CD4-positive, alpha-beta T cell treated with Interleukin-15 for 4 hours (primary cell): Measurements from ENCODE around the gene CHD9.
"Not testable (repeated sequence)": the region's sequence is repeated elsewhere in the genome, so short reads cannot be mapped to it uniquely, and the experiment has no call there.

Experiments used
- DNase-seq: peaks from one replicate; pipeline ENCODE4 v3.0.0-alpha.2; 2020; ENCODE audit warnings: low spot score

The CHD9 gene

DNA sequence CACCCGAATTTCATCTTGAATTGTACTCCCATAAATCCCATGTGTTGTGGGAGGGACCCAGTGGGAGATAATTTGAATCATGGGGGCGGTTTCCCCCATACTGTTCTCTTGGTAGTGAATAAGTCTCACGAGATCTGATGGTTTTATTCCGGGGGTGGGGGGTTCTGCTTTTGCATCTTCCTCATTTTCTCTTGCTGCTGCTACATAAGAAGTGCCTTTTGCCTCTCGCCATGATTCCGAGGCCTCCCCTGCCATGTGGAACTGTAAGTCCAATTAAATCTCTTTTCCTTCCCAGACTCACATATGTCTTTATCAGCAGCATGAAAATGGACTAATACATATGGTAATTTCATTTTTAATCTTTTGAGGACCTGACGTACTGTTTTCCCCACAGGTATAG is 20.7 kb downstream of the CHD9 start:
- DNase-seq, result not testable (repeated sequence)

DNA sequence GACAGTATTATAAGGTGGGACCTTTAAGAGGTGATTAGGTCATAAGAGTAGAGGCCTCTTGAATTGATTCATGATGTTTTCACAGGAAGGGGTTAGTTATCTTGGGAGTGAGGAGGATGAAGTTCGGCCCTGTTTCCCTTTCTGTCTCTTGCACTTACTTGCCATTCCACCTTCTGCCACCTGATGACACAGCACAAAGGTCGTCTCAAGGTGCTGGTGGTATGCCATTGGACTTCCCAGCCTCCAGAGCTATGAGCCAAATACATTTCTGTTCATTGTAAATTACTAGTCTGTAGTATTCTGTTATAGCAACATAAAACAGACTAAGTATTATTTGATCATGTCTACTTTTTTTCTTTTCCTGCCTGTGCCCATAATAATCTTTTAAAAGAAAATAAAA is 23.5 kb downstream of the CHD9 start:
- DNase-seq, result no peak

DNA sequence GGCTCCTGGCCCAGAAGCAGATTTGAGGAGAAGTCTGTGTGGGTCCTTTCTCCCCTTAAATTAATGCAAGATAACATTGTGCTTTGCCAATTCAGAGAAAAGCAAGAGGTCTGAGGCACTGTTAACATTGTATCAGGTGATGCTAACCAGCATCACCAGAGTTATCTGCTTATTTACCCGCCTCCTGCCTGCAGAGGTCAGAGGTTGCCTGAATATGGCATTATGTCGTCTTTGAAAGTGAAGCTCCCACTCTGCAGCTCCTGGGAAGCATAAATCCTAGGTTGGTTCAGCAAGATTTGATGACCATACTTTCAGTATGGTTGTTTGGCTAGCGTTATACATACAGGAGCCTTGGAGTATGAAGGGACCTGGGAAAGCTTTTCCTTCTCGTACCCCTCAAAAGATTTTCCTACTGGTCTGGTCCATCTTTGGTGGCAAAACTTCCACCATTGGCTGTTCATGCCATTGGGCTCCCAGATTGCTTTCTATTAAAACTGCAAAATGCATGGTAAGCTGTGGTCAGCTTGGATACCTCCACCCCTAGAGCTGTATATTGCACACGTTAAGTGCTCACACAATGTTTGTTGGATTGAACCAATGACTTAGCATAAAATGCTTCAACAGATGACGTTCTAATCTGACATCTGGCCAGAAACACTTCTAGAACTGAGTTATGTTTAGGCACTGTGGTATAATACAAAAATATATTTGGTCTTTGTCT is 24.1 kb downstream of the CHD9 start:
- DNase-seq, result no peak

DNA sequence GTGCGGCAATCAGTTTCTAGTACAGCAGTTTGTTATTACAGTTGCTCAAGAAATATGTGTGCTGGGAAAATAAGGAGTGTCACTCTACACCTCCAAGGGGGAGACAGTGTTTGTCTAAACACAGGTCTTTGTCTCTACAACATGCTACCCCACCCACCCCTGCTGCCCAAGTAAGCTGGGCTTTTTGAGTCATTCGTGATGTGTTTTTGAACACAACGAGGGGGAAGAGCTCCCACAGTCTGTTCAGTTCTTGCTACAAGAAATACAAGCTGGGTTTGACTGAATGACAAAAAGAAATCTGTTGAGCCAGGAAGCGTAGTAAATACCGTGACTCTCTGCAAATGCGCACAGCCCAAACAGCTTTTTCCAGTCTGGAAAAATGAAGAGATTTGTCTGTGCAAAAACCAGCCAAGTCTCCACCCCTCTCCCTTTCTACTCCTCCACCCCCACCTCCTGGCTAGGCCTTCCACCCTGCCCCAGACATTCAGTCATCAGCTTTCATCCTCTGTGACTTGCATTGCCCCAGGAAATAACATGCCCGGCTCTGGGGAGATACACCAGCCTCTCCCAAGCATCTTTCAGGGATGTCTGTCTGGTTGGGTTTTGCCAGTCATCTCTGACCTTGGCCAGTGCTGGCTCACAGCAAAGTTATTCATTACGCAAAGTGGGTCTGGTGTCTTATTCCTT is 25.7 kb downstream of the CHD9 start:
- DNase-seq, result no peak

DNA sequence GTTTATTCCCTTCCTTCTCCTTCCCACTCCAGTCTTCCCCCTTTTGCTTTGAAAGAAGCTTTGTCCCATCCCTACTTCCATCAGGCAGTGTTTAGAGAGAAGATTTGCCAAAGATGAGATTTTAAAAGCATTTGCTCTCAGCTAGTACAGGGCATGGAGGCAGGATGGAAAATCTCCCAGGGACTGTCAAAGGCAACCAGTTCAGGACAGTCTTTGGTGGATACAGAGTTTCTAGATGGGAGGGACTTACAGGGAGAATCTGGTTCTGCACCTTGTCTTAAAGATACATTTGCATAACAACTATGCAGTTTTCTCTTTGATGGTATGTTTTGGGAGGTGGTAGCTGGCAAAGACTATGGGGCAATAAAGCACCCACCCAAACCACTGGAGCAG is 26.2 kb downstream of the CHD9 start:
- no peak for DNase-seq

DNA sequence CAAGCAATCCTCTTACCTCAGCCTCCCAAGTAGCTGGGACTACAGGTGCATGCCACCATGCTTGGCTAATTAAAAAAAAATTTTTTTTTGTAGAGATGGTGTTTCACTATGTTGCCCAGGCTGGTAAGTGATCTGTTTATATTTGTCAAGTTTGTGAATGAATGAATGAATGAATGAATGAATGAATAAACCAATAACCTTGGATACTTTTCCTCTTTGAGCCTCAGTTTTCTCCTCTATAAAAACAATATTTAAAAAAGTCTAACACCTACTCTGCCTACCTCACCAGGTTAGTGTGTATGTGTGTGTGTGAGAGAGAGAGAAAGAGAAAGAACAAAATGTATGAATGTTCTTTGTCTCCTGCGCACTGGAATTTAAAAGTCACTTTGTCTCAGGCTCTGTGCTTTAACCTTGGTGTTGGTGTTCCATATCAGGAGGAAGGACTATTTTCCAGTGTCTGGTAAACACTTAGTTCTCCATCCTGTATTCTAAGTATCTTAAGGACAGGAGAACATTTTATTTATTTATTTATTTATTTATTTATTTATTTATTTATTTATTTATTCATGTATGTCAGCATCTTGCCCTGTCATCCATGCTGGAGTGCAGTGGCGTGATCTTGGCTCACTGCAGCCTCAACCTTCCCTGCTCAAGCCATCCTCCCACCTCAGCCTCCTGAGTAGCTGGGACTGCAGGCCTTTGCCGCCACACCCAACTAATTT is 27.1 kb downstream of the CHD9 start:
- DNase-seq, result no peak

DNA sequence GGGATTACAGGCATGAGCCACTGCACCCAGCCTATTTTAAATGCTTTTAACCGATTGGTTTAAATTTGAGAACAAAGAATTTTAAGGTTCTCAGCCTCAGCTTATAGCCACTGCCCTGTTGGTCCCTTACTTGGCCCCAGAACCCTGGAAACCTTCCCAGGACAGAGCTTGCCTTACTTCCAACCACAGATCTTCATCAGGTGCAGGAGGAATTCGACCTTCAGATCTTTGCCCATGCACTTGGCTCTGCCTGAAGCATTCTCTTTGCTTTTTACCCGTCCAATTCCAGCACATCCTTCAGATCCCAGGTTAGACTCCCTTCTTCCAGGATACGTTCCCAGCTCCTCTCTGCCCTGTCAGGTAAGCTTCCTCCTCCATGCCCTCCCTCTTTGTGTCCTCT is 27.7 kb downstream of the CHD9 start:
- no peak for DNase-seq

DNA sequence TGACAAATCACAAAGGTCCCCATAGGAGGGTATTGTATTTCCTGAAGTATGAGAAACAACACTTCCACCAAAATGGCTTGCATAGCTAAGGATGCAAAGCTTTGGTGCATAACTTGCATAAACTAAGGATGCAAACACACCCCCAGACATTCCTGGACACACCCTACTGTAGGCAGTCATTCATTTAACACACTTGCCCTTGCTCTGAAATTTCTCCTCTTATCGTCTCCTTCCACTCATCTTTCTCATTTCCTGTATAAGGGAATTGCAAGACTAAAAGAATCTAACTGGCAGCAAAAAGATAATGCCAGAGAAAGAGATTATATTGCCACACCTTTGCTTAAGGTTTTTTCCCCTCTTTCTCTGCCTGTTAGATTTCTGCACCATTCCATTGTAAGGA is 28.3 kb downstream of the CHD9 start:
- no peak for DNase-seq

DNA sequence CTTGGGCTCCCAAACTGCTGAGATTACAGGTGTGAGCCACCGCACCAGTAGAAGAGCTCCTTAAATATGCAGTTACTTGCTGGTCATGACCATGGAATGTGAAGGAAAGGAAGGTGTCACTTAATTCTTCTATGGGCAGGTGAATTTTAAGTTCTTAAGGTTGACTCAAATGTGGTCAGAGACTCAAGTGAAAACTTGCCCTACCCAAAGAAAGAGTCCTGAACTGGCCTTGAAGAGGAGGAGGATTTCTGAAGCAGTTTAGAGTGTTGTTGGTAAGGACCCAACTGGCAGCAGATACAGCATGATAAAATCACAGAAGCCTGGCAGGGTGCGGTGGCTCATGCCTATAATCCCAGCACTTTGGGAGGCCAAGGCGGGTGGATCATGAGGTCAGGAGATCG is 29.4 kb downstream of the CHD9 start:
- no peak for DNase-seq

DNA sequence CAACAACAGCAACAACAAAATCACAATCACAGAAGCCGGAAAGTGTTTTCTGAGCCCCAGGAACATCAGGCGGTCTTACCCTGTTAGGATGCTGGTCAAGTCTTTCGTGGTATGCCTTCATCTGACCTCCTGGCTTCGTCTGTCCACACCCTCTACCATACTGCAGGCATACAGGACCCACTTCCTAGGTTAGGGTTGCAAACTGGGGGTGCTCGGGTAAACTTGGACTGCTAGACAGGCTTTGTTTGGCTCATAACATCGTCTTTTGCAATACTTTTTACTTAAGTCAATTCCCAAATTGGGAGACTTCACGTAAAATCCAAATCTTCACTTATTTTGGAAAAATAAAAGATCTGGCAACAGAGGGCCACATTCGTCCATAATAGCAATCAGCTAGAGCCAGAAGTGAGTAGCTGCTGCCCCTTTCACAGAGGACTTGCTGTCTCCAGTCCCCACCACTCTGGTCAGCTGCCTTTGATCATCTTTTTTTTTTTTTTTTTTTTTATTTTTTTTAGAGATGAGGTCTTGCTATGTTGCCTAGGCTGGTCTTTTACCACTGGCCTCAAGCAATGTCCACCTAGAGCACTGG is 30.0 kb downstream of the CHD9 start:
- no peak for DNase-seq

DNA sequence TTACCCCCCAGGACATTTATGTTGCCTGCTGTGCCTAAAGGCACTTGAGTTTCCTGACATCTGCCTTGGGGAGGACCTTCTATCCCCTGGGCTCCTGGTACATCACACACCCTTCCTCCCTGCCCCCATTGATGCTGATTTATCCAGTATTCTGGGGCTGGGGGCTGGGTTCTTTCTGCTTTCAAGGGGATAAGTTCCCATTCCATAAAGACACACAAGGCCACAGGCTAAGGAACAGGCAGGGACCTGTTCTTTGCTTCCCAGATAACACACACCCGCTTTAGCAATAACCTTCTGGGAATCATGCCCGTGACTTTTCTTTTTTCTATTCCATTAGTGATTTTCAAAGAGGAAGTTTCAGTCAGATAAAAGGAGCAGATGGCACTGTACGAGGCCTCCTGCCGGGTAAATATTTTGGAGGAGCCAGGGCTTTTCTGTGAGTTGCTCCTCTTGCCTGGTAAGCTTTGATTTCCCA is 30.6 kb downstream of the CHD9 start:
- DNase-seq, result no peak

DNA sequence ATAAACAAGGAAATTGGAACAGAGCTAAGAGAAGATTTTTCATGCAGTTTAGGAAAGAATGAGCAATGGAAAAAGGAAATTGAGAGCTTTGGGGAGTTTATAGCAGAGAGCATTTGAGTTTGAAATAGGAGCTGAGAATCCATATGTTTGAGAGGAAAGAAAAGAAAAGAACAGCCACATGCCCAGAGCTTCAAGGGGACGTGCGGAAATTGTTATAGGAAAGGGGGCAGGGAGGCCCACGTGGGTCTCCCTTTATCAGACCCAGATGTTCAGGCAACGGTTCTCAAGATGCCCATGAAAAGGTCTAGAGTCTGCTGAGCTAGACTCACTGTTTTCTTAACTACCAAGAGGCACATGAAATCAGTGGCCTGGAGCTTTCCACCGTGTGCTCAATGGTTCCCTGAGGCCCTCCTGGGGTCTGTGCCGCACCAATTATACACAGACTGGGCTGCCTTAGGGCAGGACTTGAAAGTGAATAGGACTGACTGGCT is 31.2 kb downstream of the CHD9 start:
- DNase-seq, result no peak

DNA sequence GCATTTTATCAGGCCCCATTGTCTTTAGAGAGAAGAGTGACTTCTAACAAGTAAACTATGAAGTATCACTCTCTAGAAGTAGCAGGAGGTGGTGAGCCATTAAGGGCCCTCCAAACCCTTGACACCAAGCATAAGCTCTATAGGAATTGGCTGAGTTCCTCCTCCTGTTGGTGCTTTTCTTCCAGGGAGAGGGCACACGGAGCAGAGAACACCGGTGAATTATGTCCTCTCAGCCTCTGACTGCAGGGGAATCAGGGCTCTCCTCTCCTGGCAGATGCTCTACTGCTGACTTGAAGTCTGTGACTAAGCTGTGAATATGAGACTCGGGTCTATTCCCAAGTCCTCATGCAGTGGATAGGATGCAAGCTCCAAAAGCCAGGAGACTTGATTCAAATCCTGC is 32.3 kb downstream of the CHD9 start:
- DNase-seq, result no peak

DNA sequence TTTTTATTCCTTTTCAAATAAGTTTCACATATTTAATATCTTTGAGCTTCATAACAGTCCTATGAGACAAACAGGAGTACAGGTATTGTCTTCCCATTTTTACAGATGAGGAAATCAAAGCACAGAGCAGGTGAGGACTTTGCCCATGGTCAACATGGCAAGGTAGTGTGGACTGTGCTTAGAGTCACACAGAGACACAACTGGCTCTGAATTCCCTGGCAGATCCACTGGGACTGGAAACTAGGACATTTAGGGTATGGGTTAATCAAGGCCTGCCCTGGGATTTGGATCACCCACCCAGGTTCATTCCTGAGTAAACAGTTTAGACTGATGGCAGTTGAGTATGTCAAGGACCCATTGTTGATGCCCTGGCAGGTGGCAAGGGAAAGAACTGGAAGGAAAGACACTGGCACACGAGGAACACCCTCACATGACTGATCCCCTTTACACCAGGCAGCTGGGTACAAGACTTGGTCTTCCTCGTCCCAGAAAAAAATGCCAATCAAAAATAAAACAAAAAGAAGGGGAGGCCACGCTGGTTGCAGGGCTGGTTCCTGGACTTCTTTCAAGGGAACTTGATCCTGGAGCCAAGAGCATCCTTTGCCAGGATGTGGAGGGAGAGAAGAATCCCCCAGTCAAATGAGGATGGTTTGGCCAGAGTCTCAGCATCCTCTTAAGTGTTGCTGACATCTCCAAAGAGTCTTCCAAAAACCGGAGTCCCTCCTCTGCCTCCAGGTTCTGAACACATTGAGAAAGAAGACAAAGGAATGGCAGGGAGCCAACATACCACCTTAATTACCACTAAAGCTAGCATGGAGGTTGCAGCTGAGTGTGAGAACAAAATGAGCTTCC is 34.9 kb downstream of the CHD9 start:
- no peak for DNase-seq

DNA sequence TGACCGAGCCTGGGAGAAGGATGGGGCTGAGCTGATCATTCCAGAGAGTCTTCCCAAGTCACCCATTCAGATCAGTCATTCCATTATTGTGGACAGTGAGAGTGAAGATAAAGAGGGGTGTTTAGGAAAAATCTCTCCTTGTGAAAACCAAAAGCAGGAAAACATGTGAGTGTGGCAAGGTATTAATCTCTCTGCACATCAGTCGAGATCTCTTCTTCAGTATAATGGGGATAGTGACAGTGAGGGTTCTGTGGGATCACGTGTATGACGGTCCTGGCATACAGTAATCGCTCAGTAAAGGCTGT is 35.4 kb downstream of the CHD9 start:
- DNase-seq, result no peak

DNA sequence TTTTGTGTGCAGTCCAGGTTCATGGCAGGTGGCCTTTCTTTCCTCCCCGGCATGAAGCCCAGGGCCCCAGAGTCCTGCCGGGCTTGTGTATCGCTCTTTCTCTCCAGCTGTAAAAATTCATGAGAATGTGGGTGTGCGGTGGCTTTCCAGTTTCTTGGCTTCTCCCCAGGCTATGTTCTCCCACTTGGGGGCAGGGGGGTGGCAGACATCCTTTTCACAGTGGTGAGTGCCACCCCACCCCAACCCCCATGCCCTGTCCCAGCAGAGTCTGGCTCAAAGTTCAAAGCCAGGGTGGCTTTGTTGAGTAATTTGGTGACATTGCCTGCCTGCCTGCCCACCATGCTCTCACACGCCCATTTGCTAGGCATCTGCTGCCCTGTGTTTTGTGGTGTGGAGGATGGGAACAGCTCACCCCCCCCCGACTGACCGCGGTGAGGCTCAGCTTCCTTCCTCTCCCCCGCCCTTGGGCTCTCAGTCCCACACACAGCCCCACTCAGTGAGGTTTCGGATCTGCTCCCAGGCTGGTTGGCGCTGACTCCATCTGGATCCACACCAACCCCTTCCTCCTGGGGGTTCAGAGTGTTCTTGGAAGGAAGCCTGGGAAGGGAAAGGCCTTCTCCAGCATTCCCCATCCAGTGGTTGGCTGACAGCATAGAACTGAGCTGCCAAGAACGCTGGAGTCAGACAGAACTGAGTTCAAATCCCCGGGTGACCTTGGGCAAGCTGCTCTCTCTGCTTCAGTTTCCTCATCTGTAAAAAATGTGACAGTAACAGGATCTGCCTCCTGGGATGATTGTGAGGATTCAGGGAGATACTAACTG is 36.0 kb downstream of the CHD9 start:
- no peak for DNase-seq

DNA sequence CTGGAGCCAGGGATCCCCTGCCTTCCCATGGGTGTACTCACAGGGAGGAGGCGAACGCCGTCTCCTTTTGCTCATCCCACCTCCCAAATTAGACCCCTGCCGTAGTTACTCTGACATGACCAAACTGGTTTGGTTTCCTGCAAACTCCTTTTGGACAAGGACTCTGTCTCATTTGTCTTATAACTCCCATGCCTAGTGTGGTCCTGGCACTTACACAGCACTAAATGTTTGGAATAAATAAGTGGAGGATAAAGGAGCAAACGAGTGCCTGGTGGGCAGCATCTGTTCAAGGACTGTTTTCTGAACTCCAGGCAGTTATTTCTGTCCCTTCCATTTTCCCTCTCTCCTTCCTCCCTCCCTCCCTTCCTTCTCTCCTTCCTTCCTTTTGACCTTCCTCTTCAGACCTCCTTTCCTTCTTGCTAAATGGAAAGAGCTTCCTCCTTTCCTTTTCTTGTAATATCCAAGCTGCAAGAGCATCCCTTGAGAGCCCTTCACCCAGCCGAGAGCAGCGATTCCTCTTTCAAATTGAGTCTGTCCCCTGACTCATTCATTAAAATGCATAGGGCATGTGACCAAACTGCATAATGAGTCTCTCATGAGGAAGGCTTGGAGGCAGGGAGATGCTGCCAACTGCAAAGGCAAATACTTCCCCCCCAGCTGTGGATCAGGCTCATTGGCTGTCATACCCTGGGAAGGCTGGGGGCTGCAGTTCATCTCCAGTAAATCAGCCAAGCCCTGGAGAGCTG is 36.8 kb downstream of the CHD9 start:
- peak; percentile 7 for DNase-seq

DNA sequence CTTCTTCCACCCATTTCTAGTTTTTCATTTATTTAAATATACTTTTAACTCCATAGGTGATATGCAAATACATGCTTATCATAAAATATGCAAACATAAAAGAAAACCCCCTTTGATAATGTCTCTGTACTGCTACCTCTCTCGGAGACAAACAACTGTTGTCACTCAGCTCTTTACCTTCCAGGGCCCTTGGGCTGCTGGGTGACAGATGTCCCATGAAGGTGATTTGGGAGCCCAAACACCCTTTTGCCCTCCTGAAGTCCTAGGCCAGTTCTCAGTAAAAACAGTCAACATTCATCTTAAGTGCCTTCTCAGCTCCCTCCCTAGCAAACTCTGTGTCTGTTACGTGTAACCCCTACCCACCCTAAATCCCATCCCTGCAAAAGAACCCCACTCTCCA is 37.5 kb downstream of the CHD9 start:
- DNase-seq, result no peak

DNA sequence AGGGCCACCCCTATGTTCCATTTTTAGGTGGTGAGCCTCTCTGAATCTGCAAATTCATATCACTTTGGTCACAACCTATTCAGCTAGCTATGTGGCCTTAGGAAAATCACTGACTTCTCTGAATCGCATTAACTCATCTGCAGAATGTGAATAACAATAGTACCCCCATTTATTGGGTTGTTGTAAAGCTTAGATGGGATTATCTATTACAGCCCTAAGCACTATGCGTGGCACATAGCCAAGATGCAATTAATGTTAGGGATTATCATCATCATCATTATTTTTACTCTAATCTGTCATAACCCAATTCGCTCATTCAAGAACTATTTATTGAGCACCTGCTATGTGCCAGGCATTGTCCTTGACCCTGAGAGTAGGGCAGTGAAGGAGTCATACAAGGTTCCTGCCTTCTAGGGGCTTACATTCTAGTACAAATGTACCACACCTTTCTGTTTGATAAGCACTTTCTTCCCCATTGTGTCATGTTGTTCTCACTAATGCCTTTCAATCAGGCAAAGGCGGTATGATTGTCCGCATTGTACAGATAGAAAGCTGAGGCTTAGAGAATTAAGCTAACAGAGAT is 38.5 kb downstream of the CHD9 start:
- DNase-seq, result no peak
